ENCODE measurements around the gene KIF18B. TPM values are rescaled to one million over a fixed set of nuclear protein-coding genes. Genes with fewer than 3 reads are reported as not detected.

KIF18B gene
- total and polyA plus RNA-seq, 7 donors = 0.01 to 0.17 (median 0.07) TPM; not detected in 2

DNA sequence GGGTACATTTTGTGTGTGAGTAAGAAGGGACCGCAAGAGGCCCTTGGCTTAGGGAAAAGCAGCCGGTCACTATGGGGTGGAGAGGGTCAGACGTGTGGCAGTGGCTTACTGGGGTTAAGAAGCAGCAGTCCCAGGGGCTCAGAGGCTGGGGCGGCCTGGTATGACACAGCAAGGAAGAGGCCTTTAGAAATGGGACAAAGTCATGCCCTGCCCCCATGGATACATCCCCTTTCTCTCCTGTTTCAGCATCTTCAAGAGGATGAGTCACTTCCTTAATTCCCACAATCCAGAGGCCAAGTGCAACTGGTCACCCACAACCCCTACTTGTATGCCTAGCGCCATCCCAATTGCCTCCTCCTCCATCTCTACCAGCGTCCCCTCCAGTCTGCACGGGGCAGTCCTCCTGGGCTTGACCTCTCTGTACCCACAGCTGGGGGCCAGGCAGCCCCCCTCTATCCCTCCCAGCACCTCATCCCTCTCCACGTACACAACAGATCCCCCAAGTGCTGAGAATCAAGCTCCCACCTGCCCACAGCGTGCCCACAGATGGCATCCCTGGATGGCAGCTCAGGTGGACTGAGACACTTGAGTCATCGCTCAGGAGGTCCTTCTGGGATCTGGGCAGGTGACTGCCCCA, 41.4 kb downstream of the KIF18B start:
- no peak overlapping the region for H3K4me3 ChIP-seq
- H3K27ac ChIP-seq = no peak overlapping the region
- H3K27me3 ChIP-seq (ENCODE audit: insufficient read depth in 3 of 3, low read length in 2 of 3) = peaks cover 0 to 5% (median 3%) of the 10 kb centered on the region in 3 donors
- H3K36me3 ChIP-seq (ENCODE audit: insufficient read depth in 1 of 2, low read depth in 1 of 2) = no peaks in the 10 kb centered on the region
- intact Hi-C loops (cut with DNase I) = no loop called here
- ATAC-seq = peak in 2 of 4 donors; percentile 20 to 26
- WGBS, 3 donors = 84 to 86% (median 85%) methylated on average over 10 of the region's 10 CpGs
- no peak for DNase-seq
- no peaks in the 10 kb centered on the region for H3K4me1 ChIP-seq
- H3K9me3 ChIP-seq = no peaks in the 10 kb centered on the region
- TF ChIP-seq, protein P1, sequence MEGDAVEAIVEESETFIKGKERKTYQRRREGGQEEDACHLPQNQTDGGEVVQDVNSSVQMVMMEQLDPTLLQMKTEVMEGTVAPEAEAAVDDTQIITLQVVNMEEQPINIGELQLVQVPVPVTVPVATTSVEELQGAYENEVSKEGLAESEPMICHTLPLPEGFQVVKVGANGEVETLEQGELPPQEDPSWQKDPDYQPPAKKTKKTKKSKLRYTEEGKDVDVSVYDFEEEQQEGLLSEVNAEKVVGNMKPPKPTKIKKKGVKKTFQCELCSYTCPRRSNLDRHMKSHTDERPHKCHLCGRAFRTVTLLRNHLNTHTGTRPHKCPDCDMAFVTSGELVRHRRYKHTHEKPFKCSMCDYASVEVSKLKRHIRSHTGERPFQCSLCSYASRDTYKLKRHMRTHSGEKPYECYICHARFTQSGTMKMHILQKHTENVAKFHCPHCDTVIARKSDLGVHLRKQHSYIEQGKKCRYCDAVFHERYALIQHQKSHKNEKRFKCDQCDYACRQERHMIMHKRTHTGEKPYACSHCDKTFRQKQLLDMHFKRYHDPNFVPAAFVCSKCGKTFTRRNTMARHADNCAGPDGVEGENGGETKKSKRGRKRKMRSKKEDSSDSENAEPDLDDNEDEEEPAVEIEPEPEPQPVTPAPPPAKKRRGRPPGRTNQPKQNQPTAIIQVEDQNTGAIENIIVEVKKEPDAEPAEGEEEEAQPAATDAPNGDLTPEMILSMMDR (IDR thresholded peaks at IDR 0.05) = no peak

DNA sequence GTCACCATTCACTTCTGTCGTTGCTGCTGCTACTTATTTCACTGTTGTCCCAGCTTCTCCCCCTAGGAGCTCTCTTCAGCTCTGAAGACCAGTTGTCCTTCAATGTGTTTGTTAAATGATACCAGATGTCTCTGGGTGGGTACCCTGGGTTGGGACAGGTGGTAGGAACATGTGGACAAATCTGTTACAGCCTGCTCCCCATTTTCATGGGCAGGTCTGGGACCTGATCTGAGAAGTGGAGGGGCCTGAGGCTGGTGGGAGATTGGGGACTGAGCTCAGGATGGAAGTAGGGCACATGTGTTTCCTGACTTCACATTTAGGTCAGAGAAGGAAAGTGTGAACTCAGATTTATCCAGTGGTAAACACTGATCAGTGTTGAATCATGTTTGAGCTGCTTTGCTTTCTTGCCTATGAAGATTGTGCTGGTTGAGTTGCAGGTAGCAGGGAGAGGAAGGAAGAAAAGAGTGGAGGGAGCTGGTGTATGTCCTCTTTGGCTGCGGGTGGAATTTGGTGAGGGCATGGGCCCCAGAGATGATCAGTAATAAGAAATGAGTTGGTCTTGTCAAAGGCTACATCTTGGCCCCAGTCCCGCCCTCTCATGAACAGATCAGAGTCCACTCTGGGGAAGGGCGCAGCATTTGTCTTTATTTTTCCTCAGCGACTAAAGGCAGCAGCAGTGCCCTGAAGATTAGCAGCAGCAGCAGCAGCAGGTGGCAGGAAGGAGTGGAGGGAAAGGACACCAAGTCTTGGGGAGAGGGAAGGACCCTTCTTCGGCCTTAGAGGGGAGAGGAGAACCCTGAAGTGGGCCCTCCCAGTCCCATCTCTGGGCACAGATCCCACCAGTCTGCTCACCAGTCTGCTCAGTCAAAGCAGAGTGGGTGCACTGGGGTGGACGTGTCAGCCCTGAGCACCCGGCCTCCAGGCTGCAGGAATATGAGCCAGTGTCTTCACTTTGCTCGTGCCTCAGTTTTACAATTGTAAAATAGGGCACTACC, 42.3 kb downstream of the KIF18B start:
- WGBS, 3 donors = 79 to 80% (median 80%) methylated on average over 9 of the region's 9 CpGs
- H3K27ac ChIP-seq = no peak overlapping the region
- ATAC-seq = no peak

DNA sequence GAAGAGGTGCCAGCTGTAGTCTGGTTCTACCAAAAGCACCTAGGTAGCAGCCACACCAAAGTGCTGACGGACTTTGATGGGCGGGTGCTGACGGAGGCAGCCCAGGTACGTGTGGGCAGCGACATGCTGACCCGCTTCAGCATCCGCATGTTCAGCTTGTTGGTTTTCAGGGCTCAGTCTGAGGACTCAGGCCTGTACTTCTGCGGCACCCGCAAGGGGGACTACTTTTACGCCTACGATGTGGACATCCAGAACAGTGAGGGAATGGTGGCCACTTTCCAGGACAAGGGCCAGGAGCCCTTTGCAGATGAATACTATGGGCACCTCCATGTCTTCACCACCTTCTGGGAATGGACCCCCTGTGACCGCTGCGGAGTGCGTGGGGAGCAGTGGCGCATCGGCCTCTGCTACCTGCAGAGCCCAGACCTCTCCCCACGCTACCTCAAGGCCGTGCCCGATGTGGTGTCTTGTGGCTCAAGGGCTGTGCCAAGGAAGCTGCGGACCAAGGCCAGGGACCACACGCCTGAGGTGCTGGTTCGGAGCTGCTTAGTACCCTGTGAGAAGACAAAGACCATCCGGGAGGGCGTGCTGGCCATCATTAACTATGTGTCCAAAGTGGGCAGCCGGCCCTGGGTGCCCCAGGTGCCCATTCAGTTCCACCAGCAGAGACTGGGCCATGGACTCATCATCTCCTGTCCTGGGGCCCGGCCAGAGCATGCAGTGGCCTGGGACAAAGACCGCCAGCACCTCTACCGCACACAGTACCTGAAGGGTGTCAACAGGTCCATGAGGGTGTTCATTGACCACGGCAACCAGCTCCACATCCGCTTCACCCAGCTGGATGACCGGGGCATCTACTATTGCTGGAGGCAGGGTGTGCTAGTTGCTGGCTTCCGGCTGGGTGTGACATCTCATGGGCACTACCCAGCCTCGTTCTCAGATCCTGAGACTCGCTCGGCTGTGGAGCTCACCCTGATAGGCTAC, 43.3 kb downstream of the KIF18B start:
- intact Hi-C loops (cut with DNase I) = loop anchor here in 1 of 2 donors (5.0 kb wide), 1 partner anchor 228 kb away; the partner anchor contains the start of gene PLCD3
- Histone ChIP-seq H3K9me3 (no peaks in the 10 kb centered on the region), H3K4me1 (peaks cover 5% of the 10 kb centered on the region), H3K27ac (no peak overlapping the region), H3K36me3 (ENCODE audit: insufficient read depth in 1 of 2, low read depth in 1 of 2) (no peaks in the 10 kb centered on the region), H3K27me3 (ENCODE audit: insufficient read depth in 3 of 3, low read length in 2 of 3) (no peaks in the 10 kb centered on the region), H3K4me3 (no peak overlapping the region)
- no peak for ATAC-seq
- DNase-seq = no peak
- WGBS, 3 donors = 94 to 97% (median 95%) methylated on average over 35 of the region's 35 CpGs
- TF ChIP-seq, protein P1 (IDR thresholded peaks at IDR 0.05) = no peak

More for the DNA sequence above, 42.3 kb downstream of the KIF18B start:
- H3K9me3 ChIP-seq = no peaks in the 10 kb centered on the region
- TF ChIP-seq, protein P1 (IDR thresholded peaks at IDR 0.05) = no peak
- no peak for DNase-seq
- H3K36me3 ChIP-seq (ENCODE audit: insufficient read depth in 1 of 2, low read depth in 1 of 2) = no peaks in the 10 kb centered on the region
- H3K27me3 ChIP-seq (ENCODE audit: insufficient read depth in 3 of 3, low read length in 2 of 3) = peaks cover 0 to 3% (median 0%) of the 10 kb centered on the region in 3 donors
- peaks cover under 1% of the 10 kb centered on the region for H3K4me1 ChIP-seq
- no peak overlapping the region for H3K4me3 ChIP-seq
- intact Hi-C loops (cut with DNase I) = no loop called here

DNA sequence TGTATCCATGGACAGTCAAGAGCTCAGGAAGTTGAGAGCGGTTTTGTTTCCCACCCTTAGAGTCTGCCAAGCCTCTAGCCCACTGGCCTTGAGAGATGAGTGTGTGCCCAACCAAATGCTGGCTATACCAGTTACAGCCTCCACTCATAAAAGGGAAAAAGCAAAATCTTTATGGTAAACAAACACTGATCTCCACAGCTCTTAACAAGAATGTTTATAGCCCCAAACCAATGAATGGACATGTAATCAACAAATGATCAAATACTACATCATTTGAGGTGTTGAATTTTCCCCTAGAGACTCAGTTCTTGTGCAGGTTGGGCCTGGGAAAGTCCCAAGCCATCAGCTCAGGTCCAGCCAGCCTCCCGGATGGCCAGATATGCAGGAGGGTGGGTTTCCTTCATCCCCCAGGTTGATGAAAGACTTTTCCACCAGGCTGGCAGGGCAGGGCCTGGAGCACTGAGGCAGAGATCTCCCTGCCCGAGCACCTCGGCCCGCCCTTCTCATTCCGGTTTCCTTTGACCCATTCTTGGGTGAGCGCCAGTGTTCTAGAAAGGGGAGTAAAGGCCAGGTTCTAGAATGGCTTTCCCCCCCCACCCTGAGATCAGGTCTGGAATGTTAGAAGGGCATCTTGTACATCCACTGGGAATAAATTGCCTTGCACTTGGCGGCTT, 44.4 kb downstream of the KIF18B start:
- DNase-seq (no peak), ATAC-seq (no peak)
- no peaks in the 10 kb centered on the region for H3K9me3 ChIP-seq
- H3K27me3 ChIP-seq (ENCODE audit: insufficient read depth in 3 of 3, low read length in 2 of 3) = no peaks in the 10 kb centered on the region
- intact Hi-C loops (cut with DNase I) = loop anchor here in 1 of 2 donors (5.0 kb wide), 1 partner anchor 229 kb away; the partner anchor contains the start of gene PLCD3
- 50 to 68% (median 67%) methylated on average over 8 of the region's 8 CpGs for WGBS, 3 donors
- H3K4me3 ChIP-seq = no peak overlapping the region
- peaks cover 10% of the 10 kb centered on the region for H3K4me1 ChIP-seq
- no peak overlapping the region for H3K27ac ChIP-seq
- no peaks in the 10 kb centered on the region for H3K36me3 ChIP-seq (ENCODE audit: insufficient read depth in 1 of 2, low read depth in 1 of 2)
- TF ChIP-seq, protein P1 (IDR thresholded peaks at IDR 0.05) = no peak
